RPMI7951 (cell line): ENCODE data around the gene DCT. TPM values are rescaled to one million over a fixed set of nuclear protein-coding genes. Genes with fewer than 3 reads are reported as not detected.
A peak's percentile ranks its signal among the peaks of the same experiment; 100 is the strongest.

Source experiments
- DNase-seq: peaks from one replicate; pipeline ENCODE4 v3.0.0-alpha.2; 2012; ENCODE audit warnings: low read depth
- total RNA-seq: library from RNA; depleted of rRNA; stranded (reverse); fragments of >200 nt; shearing (Covaris generic); gene quantifications from 2 replicates; pipeline ENCODE4 v1.2.3, GENCODE V29; 2014; rRNA removed

Gene DCT
- total RNA-seq, 1 experiment from 2014 or later, result not detected

- no peak for DNase-seq
Measured at GRCh38 chr13:94395860-94396259, 83.6 kb downstream of the DCT start.

GRCh38 chr13:94394723-94395122, 84.8 kb downstream of the DCT start:
- no peak for DNase-seq

GRCh38 chr13:94390881-94391280, 88.6 kb downstream of the DCT start:
- DNase-seq, result peak; percentile 21

GRCh38 chr13:94389604-94390351, 89.7 kb downstream of the DCT start:
- DNase-seq, result peak; percentile 28

- no peak for DNase-seq
Measured at GRCh38 chr13:94387047-94387446, 92.4 kb downstream of the DCT start.

Other genes with a start within 250 kb of the DCT start
- gene TGDS, start 116.5 kb upstream of the DCT start, total RNA-seq, result 15.3 and 17.1 TPM in 2 replicates
- 11.1 and 13.5 TPM in 2 replicates for gene GPR180, start 122.2 kb upstream of the DCT start, total RNA-seq
- gene SOX21, start 232.9 kb upstream of the DCT start, total RNA-seq, result not detected in 2 replicates